ENCODE results near the gene RAPH1.

RAPH1 gene

GRCh38 chr2:203484266-203485112, 50.6 kb downstream of the RAPH1 start:
- no peak for FAIRE-seq

- FAIRE-seq, result no peak
Observed at GRCh38 chr2:203480623-203481022, 54.5 kb downstream of the RAPH1 start.

- no peak for FAIRE-seq
Observed at GRCh38 chr2:203476881-203477280, 58.2 kb downstream of the RAPH1 start.

GRCh38 chr2:203471323-203471722, 63.8 kb downstream of the RAPH1 start:
- no peak for FAIRE-seq

GRCh38 chr2:203470371-203470770, 64.7 kb downstream of the RAPH1 start:
- no peak for FAIRE-seq

GRCh38 chr2:203469546-203469945, 65.6 kb downstream of the RAPH1 start:
- no peak for FAIRE-seq

GRCh38 chr2:203463266-203463678, 71.8 kb downstream of the RAPH1 start:
- FAIRE-seq, result no peak

GRCh38 chr2:203462308-203462707, 72.8 kb downstream of the RAPH1 start:
- peak; percentile 58 for FAIRE-seq

- peak; percentile 21 for FAIRE-seq
Observed at GRCh38 chr2:203461746-203462145, 73.4 kb downstream of the RAPH1 start.

- FAIRE-seq, result no peak
Observed at GRCh38 chr2:203455209-203455608, 79.9 kb downstream of the RAPH1 start.

- FAIRE-seq, result peak; percentile 98
Observed at GRCh38 chr2:203453858-203454451, 81.1 kb downstream of the RAPH1 start.

- no peak for FAIRE-seq
Observed at GRCh38 chr2:203451689-203452088, 83.4 kb downstream of the RAPH1 start.

GRCh38 chr2:203451011-203451410, 84.1 kb downstream of the RAPH1 start:
- no peak for FAIRE-seq

GRCh38 chr2:203450561-203450960, 84.5 kb downstream of the RAPH1 start:
- no peak for FAIRE-seq

GRCh38 chr2:203446780-203447179, 88.3 kb downstream of the RAPH1 start:
- FAIRE-seq, result no peak

- no peak for FAIRE-seq
Observed at GRCh38 chr2:203446071-203446481, 89.0 kb downstream of the RAPH1 start.

- no peak for FAIRE-seq
Observed at GRCh38 chr2:203444738-203445137, 90.4 kb downstream of the RAPH1 start.

GRCh38 chr2:203442463-203442862, 92.6 kb downstream of the RAPH1 start:
- FAIRE-seq, result no peak

GRCh38 chr2:203441463-203441862, 93.6 kb downstream of the RAPH1 start:
- FAIRE-seq, result no peak

- FAIRE-seq, result no peak
Observed at GRCh38 chr2:203440671-203441070, 94.4 kb downstream of the RAPH1 start.

GRCh38 chr2:203438528-203438927, 96.6 kb downstream of the RAPH1 start:
- FAIRE-seq, result no peak

- no peak for FAIRE-seq
Observed at GRCh38 chr2:203437511-203437910, 97.6 kb downstream of the RAPH1 start.

GRCh38 chr2:203436496-203436895, 98.6 kb downstream of the RAPH1 start:
- FAIRE-seq, result no peak

- FAIRE-seq, result no peak
Observed at GRCh38 chr2:203432811-203433210, 102.3 kb downstream of the RAPH1 start.

Measured in endometrium (tissue), 2 donors.